Measurements from ENCODE around the gene HOXD8.

HOXD8 gene

DNA sequence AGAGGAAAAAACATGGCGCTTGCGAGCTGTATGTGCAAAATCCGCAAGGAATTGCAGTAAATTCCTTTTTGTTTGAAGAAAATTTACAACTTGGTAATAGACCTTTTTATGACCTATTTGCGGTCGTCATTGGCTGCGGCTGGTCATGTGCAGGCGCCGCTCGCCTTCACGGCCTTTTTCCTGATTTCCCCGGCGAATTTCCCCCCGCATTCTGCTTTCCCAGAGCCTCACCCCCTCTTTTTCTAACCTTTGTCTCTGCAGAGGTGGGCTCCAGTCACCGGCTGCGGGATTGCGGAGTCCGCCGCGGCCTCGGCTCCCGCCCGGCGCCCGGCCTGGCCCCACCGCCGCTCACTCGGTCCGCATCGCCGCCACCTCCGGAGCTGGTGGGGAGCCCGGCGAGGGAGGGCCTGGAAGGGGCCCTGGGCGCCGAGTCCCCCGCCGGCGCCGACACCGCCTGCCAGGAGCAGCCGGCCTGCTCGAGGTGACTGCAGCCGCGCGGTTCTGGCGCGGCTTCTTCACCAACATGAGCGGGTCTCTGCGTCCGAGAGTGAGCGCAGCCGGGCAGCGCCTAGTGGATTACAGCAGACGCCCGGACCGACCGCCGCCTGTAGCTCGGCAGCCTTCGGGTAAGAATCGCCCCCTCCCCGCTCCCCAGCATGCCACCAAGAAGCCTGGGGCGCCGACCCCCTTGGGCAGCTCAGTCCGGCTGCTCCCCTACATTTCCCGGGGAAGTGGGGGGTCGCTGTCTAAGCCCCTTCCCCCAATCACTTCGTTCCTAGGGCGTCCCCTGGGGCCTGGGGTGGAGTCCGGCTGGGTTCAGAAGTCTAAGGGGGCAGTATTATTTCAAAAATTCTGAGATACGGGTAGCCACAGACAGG lies 7.1 kb downstream of the HOXD8 start:
- Histone ChIP-seq H3K27me3 (ENCODE audit: control insufficient read depth, insufficient read depth, low read length) (peaks cover 4% of the 10 kb centered on the region), H3K4me3 (ENCODE audit: low read length) (peak overlapping the region; percentile 76), H3K9ac (ENCODE audit: low read length) (peak overlapping the region; percentile 78), H3K36me3 (ENCODE audit: control insufficient read depth, insufficient read depth, low read length) (no peaks in the 10 kb centered on the region), H3K4me1 (ENCODE audit: control insufficient read depth, insufficient read depth, low read length) (peaks cover 2% of the 10 kb centered on the region), H3K27ac (ENCODE audit: low read depth, low read length) (peak overlapping the region; percentile 86)

GRCh38 chr2:176137252-176137580 lies 7.7 kb downstream of the HOXD8 start:
- Histone ChIP-seq H3K36me3 (ENCODE audit: control insufficient read depth, insufficient read depth, low read length) (no peaks in the 10 kb centered on the region), H3K27ac (ENCODE audit: low read depth, low read length) (peak overlapping the region; percentile 86), H3K27me3 (ENCODE audit: control insufficient read depth, insufficient read depth, low read length) (peaks cover 4% of the 10 kb centered on the region), H3K9ac (ENCODE audit: low read length) (peak overlapping the region; percentile 78), H3K4me3 (ENCODE audit: low read length) (peak overlapping the region; percentile 76), H3K4me1 (ENCODE audit: control insufficient read depth, insufficient read depth, low read length) (peaks cover 2% of the 10 kb centered on the region)

DNA sequence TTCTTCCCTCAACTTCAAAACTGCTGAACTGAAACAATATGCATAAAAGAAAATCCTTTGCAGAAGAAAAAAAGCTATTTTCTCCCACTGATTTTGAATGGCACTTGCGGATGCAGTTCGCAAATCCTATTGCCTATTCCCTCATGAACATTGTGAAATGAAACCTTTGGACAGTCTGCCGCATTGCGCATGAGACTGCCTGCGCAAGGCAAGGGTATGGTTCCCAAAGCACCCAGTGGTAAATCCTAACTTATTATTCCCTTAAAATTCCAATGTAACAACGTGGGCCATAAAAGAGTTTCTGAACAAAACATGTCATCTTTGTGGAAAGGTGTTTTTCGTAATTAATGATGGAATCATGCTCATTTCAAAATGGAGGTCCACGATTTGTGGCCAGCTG lies 8.4 kb downstream of the HOXD8 start:
- Histone ChIP-seq H3K4me3 (ENCODE audit: low read length) (peak overlapping the region; percentile 0), H3K27me3 (ENCODE audit: control insufficient read depth, insufficient read depth, low read length) (peaks cover 4% of the 10 kb centered on the region), H3K9ac (ENCODE audit: low read length) (no peak overlapping the region), H3K4me1 (ENCODE audit: control insufficient read depth, insufficient read depth, low read length) (peaks cover 2% of the 10 kb centered on the region), H3K36me3 (ENCODE audit: control insufficient read depth, insufficient read depth, low read length) (no peaks in the 10 kb centered on the region), H3K27ac (ENCODE audit: low read depth, low read length) (no peak overlapping the region)

DNA sequence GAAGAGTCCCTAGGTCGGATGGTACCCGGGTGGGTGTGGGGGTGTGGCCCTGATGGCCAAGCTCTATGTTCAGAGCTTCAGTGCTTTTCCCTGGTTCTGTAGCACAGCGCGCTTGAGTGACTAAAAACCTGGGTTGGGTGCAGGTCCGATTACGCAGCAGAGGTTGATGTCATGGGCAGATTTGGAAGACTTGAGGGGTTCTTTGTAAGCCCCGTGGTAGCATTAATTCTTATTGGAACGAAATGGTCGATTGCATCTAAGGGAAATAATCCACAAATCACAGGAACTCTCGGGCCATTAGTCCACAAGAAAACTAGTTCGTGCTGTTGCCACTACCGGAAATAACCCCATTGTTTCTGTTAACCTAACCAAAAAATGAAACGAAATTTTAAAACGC lies 9.0 kb downstream of the HOXD8 start:
- H3K4me1 ChIP-seq (ENCODE audit: control insufficient read depth, insufficient read depth, low read length): no peaks in the 10 kb centered on the region
- peak overlapping the region; percentile 26 for H3K27ac ChIP-seq (ENCODE audit: low read depth, low read length)
- H3K4me3 ChIP-seq (ENCODE audit: low read length): no peak overlapping the region
- H3K9ac ChIP-seq (ENCODE audit: low read length): no peak overlapping the region
- no peaks in the 10 kb centered on the region for H3K36me3 ChIP-seq (ENCODE audit: control insufficient read depth, insufficient read depth, low read length)
- peaks cover 4% of the 10 kb centered on the region for H3K27me3 ChIP-seq (ENCODE audit: control insufficient read depth, insufficient read depth, low read length)

GRCh38 chr2:176138923-176139660 lies 9.6 kb downstream of the HOXD8 start:
- no peak overlapping the region for H3K9ac ChIP-seq (ENCODE audit: low read length)
- no peak overlapping the region for H3K4me3 ChIP-seq (ENCODE audit: low read length)
- no peak overlapping the region for H3K27ac ChIP-seq (ENCODE audit: low read depth, low read length)
- H3K27me3 ChIP-seq (ENCODE audit: control insufficient read depth, insufficient read depth, low read length): peaks cover 4% of the 10 kb centered on the region
- H3K4me1 ChIP-seq (ENCODE audit: control insufficient read depth, insufficient read depth, low read length): no peaks in the 10 kb centered on the region
- no peaks in the 10 kb centered on the region for H3K36me3 ChIP-seq (ENCODE audit: control insufficient read depth, insufficient read depth, low read length)

DNA sequence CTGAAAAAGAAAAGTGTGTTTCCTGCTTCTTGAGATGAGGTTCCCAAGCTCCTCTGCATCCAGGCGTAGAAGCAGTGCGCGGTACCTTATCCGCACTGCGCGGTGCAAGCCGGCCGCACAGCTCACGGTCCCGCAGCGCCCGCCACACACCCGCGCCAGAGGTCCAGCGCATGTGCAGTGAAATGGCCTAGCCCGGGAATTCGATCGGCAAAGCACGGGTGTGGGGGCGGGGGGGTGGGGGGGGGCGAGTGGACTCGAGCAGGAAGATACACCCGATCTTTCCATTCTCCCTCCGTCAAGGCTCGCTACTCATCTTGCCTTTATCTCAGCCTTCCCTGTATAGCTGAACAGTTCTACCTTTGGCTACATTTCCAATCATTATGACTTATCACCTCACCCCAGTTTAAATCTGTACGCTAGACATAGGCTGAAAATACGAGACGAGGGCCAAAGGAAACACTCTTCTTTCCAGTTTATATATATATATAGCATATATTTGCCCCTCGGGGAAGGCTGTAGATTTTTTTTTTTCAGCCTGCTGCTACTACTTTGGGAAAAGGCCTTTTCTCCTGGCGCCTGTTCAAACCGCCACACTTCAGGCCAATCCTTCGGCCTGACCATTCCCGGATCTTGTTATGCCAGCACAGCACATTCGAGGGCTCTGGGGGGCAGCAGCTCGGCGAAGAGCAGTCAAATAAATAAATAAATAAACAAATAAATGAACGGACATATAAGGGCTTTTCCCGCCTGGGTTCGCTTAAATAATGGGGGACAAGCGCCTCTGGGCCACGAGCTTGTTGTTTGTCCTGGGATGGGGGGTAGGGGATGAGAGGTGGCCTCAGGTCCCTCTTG lies 10.4 kb downstream of the HOXD8 start:
- H3K4me3 ChIP-seq (ENCODE audit: low read length): peak overlapping the region; percentile 83
- no peak overlapping the region for H3K27ac ChIP-seq (ENCODE audit: low read depth, low read length)
- H3K9ac ChIP-seq (ENCODE audit: low read length): no peak overlapping the region
- H3K27me3 ChIP-seq (ENCODE audit: control insufficient read depth, insufficient read depth, low read length): peaks cover 4% of the 10 kb centered on the region
- no peaks in the 10 kb centered on the region for H3K4me1 ChIP-seq (ENCODE audit: control insufficient read depth, insufficient read depth, low read length)
- no peaks in the 10 kb centered on the region for H3K36me3 ChIP-seq (ENCODE audit: control insufficient read depth, insufficient read depth, low read length)

DNA sequence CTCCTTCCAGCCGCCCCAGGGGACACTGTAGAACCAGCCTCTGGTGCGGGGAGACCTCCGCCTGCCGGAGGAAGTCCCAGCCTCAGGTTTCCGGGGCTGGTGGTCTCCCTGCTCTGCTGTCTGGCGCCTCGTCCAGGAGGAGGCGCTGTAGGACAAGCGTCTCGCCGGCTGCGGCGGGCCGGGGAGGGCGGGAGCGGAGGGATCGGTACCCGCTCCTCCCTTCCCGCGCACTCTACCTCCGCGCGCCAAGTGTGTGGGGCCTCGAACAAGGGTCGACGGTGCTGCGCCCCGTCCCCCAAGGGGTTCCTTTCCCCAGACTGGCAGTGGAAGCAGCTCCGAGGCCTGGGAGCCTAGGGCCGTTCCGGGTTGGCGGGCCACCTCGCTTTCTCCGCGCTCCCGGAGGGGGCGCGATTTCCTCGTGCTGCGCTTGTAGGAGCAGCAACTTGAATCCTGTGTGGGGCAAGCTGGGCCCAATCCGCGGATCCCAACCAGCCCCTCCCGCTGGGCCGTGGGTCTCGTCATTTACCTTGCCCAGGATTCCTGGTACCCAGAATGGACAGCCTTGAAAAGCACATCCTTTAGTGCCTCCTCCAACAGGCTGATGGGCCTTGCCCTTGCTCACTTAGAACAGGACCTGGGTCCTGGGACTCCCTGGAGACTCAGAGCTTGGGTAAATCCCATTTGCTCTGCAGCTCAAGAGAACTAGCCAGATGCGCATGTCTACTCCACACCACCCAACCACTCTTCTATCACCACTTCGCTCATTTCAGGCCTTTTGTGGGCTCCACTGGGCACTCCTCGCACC lies 11.2 kb downstream of the HOXD8 start:
- H3K36me3 ChIP-seq (ENCODE audit: control insufficient read depth, insufficient read depth, low read length): no peaks in the 10 kb centered on the region
- no peak overlapping the region for H3K27ac ChIP-seq (ENCODE audit: low read depth, low read length)
- peaks cover 4% of the 10 kb centered on the region for H3K27me3 ChIP-seq (ENCODE audit: control insufficient read depth, insufficient read depth, low read length)
- H3K4me1 ChIP-seq (ENCODE audit: control insufficient read depth, insufficient read depth, low read length): no peaks in the 10 kb centered on the region
- no peak overlapping the region for H3K9ac ChIP-seq (ENCODE audit: low read length)
- peak overlapping the region; percentile 83 for H3K4me3 ChIP-seq (ENCODE audit: low read length)

GRCh38 chr2:176142281-176142680 lies 12.8 kb downstream of the HOXD8 start:
- Histone ChIP-seq H3K9ac (ENCODE audit: low read length) (no peak overlapping the region), H3K4me3 (ENCODE audit: low read length) (no peak overlapping the region), H3K36me3 (ENCODE audit: control insufficient read depth, insufficient read depth, low read length) (no peaks in the 10 kb centered on the region), H3K27ac (ENCODE audit: low read depth, low read length) (no peak overlapping the region), H3K27me3 (ENCODE audit: control insufficient read depth, insufficient read depth, low read length) (no peaks in the 10 kb centered on the region), H3K4me1 (ENCODE audit: control insufficient read depth, insufficient read depth, low read length) (no peaks in the 10 kb centered on the region)

GRCh38 chr2:176145085-176145969 lies 15.8 kb downstream of the HOXD8 start:
- Histone ChIP-seq H3K9ac (ENCODE audit: low read length) (no peak overlapping the region), H3K4me1 (ENCODE audit: control insufficient read depth, insufficient read depth, low read length) (no peaks in the 10 kb centered on the region), H3K36me3 (ENCODE audit: control insufficient read depth, insufficient read depth, low read length) (no peaks in the 10 kb centered on the region), H3K27me3 (ENCODE audit: control insufficient read depth, insufficient read depth, low read length) (no peaks in the 10 kb centered on the region), H3K27ac (ENCODE audit: low read depth, low read length) (no peak overlapping the region), H3K4me3 (ENCODE audit: low read length) (no peak overlapping the region)

DNA sequence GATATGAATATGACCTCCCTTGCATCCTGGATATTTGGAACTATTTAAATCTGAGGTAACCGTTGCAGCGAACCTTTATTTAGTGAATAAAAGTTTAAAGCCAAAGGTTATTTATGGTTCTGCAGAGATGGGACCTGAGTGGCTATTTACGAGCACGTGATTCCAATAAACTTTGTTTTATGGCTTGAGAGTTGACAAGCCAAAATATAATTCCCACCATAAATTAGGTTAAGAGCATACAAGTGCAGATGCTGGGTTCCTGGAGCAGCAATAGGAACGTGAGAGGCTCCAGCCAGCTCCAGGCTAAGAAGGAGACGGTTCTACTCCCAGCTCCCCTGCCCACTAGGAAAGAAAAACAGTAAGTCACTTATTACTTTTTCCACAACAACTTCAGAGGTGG lies 16.6 kb downstream of the HOXD8 start:
- H3K4me1 ChIP-seq (ENCODE audit: control insufficient read depth, insufficient read depth, low read length): no peaks in the 10 kb centered on the region
- no peak overlapping the region for H3K27ac ChIP-seq (ENCODE audit: low read depth, low read length)
- peaks cover 2% of the 10 kb centered on the region for H3K27me3 ChIP-seq (ENCODE audit: control insufficient read depth, insufficient read depth, low read length)
- no peak overlapping the region for H3K4me3 ChIP-seq (ENCODE audit: low read length)
- H3K36me3 ChIP-seq (ENCODE audit: control insufficient read depth, insufficient read depth, low read length): no peaks in the 10 kb centered on the region
- H3K9ac ChIP-seq (ENCODE audit: low read length): no peak overlapping the region

DNA sequence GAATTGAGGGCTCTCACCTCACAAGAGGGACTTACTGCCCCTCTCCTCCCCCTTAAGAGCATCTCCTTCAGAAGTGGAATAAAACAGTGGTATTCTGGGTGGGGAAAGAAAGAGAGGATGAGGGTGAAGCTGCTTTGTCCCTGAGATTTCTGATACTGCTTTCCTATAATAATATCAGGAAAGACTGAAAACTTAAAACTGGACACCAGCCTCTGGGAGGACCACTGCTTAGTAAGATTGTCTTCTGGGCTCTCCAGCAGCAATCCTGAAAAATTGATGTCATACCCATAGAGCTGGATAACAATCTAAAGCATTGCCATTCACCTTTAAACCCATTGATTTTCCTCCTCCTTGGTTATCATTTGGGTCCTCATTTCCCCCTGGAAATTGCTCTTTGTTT lies 17.1 kb downstream of the HOXD8 start:
- Histone ChIP-seq H3K27me3 (ENCODE audit: control insufficient read depth, insufficient read depth, low read length) (peaks cover 2% of the 10 kb centered on the region), H3K4me3 (ENCODE audit: low read length) (no peak overlapping the region), H3K36me3 (ENCODE audit: control insufficient read depth, insufficient read depth, low read length) (no peaks in the 10 kb centered on the region), H3K4me1 (ENCODE audit: control insufficient read depth, insufficient read depth, low read length) (no peaks in the 10 kb centered on the region), H3K9ac (ENCODE audit: low read length) (no peak overlapping the region), H3K27ac (ENCODE audit: low read depth, low read length) (no peak overlapping the region)

Data from rectal smooth muscle tissue (tissue), 1 donor.